ENCODE data around the gene TSPAN17.

TSPAN17 gene

DNA sequence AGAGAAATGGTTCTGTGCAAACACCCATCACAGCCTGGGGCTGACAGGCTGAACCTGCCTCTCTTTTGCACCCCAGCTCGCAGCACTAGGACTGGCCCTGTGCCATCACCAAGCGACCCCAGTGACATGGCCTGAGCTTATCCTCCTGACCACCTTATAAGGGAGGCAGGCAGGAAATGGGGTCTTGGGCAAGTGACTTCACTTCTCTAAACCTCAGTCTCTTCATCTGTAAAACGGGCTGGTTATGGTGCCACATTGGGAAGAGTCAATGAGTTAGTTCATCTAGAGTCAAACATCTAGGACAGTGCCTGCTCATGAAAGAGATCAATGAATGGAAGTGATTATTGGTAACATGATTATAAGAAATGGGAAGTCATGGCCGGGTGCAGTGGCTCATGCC lies 23.1 kb upstream of the TSPAN17 start:
- H3K4me2 ChIP-seq, result no peak overlapping the region
- H4K20me1 ChIP-seq (ENCODE audit: insufficient read depth), result no peaks in the 10 kb centered on the region
- no peak overlapping the region for H3K4me3 ChIP-seq (IDR thresholded peaks at IDR 0.05; ENCODE audit: insufficient read depth, low read depth, low read length)
- H3K4me1 ChIP-seq (ENCODE audit: low read depth, poor library complexity, severe bottlenecking), result no peaks in the 10 kb centered on the region
- no peaks in the 10 kb centered on the region for H3K79me2 ChIP-seq (ENCODE audit: insufficient read depth, low read depth)
- H3K9ac ChIP-seq, result no peak overlapping the region
- no peak overlapping the region for H2AFZ ChIP-seq (ENCODE audit: low read depth)
- TF ChIP-seq CTCF (conservative IDR thresholded peaks at IDR 0.05; ENCODE audit: low read depth, low read length), result no peak
- H3K36me3 ChIP-seq (ENCODE audit: insufficient read depth), result no peaks in the 10 kb centered on the region
- no peaks in the 10 kb centered on the region for H3K27me3 ChIP-seq (ENCODE audit: insufficient read depth, low read depth)
- no peak overlapping the region for H3K27ac ChIP-seq

DNA sequence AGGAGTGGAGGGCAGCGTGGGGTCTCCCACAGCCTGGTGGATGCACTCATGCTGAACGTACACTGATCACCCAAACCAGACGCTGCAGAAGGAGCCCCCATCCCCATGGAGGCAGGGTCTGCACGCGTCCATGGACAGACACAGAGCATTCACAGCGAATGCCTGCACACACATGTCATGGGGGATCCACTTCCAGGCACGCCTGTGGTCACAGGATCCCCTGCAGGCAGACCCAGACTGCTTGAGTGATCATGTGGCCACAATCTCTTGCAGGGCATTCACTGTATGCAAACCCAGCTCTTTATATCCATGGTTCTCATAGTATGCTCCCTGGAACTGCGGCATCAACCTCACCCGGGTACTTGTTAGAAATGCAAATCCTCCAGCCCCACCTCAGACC lies 22.3 kb upstream of the TSPAN17 start:
- H3K4me2 ChIP-seq, result no peak overlapping the region
- H3K27me3 ChIP-seq (ENCODE audit: insufficient read depth, low read depth), result no peaks in the 10 kb centered on the region
- H3K9ac ChIP-seq, result no peak overlapping the region
- no peak overlapping the region for H3K4me3 ChIP-seq (IDR thresholded peaks at IDR 0.05; ENCODE audit: insufficient read depth, low read depth, low read length)
- H3K27ac ChIP-seq, result no peak overlapping the region
- TF ChIP-seq CTCF (conservative IDR thresholded peaks at IDR 0.05; ENCODE audit: low read depth, low read length), result no peak
- H3K36me3 ChIP-seq (ENCODE audit: insufficient read depth), result no peaks in the 10 kb centered on the region
- no peaks in the 10 kb centered on the region for H4K20me1 ChIP-seq (ENCODE audit: insufficient read depth)
- H3K4me1 ChIP-seq (ENCODE audit: low read depth, poor library complexity, severe bottlenecking), result no peaks in the 10 kb centered on the region
- no peak overlapping the region for H2AFZ ChIP-seq (ENCODE audit: low read depth)
- no peaks in the 10 kb centered on the region for H3K79me2 ChIP-seq (ENCODE audit: insufficient read depth, low read depth)

DNA sequence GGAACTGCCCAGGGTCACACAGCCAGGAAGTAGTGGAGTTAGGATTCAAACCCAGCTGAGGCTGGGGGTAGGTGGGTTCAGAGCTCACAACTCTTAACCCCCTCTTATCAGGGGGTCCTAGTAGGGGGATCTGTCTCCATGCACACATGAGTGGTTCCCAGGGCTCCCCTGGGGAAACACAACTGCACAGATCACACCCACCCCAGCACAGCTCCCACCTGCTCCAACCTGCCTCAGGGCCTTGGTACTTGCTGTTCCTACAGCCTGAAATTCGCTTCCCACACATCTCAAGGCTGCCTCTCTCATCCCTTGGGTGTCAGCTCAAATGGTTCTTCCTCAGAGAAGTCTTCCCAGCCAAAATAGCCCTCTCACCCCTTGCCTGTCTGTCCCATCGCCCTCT lies 21.8 kb upstream of the TSPAN17 start:
- H3K27me3 ChIP-seq (ENCODE audit: insufficient read depth, low read depth), result no peaks in the 10 kb centered on the region
- no peak overlapping the region for H3K4me2 ChIP-seq
- no peak for TF ChIP-seq CTCF (conservative IDR thresholded peaks at IDR 0.05; ENCODE audit: low read depth, low read length)

GRCh38 chr5:176625966-176626875 lies 21.1 kb upstream of the TSPAN17 start:
- Histone ChIP-seq H3K4me2 (no peak overlapping the region), H3K4me1 (ENCODE audit: low read depth, poor library complexity, severe bottlenecking) (no peaks in the 10 kb centered on the region), H3K79me2 (ENCODE audit: insufficient read depth, low read depth) (no peaks in the 10 kb centered on the region), H3K9ac (no peak overlapping the region), H2AFZ (ENCODE audit: low read depth) (no peak overlapping the region), H3K27ac (no peak overlapping the region), H3K4me3 (IDR thresholded peaks at IDR 0.05; ENCODE audit: insufficient read depth, low read depth, low read length) (no peak overlapping the region), H3K36me3 (ENCODE audit: insufficient read depth) (no peaks in the 10 kb centered on the region), H3K27me3 (ENCODE audit: insufficient read depth, low read depth) (no peaks in the 10 kb centered on the region), H4K20me1 (ENCODE audit: insufficient read depth) (no peaks in the 10 kb centered on the region)
- TF ChIP-seq CTCF (conservative IDR thresholded peaks at IDR 0.05; ENCODE audit: low read depth, low read length), result no peak

More for the DNA sequence above, 21.8 kb upstream of the TSPAN17 start:
- Histone ChIP-seq H3K4me3 (IDR thresholded peaks at IDR 0.05; ENCODE audit: insufficient read depth, low read depth, low read length) (no peak overlapping the region), H4K20me1 (ENCODE audit: insufficient read depth) (no peaks in the 10 kb centered on the region), H3K36me3 (ENCODE audit: insufficient read depth) (no peaks in the 10 kb centered on the region), H3K27ac (no peak overlapping the region), H2AFZ (ENCODE audit: low read depth) (no peak overlapping the region), H3K79me2 (ENCODE audit: insufficient read depth, low read depth) (no peaks in the 10 kb centered on the region), H3K9ac (no peak overlapping the region), H3K4me1 (ENCODE audit: low read depth, poor library complexity, severe bottlenecking) (no peaks in the 10 kb centered on the region)

Data from KMS-11 (cell line).